Central memory CD4-positive, alpha-beta T cell (primary cell): ENCODE measurements around the gene UFL1.

ENCODE experiments used
- DNase-seq: peaks from one replicate; pipeline ENCODE4 v3.0.0; 2022

The UFL1 gene

GRCh38 chr6:96576221-96576620, 54.6 kb downstream of the UFL1 start:
- DNase-seq, result no peak

GRCh38 chr6:96582021-96582420, 60.4 kb downstream of the UFL1 start:
- no peak for DNase-seq

GRCh38 chr6:96582436-96582835, 60.8 kb downstream of the UFL1 start:
- no peak for DNase-seq

GRCh38 chr6:96604420-96604819, 82.8 kb downstream of the UFL1 start:
- DNase-seq, result no peak
